CD4-positive, alpha-beta T cell (primary cell): Measurements from ENCODE around the gene ZNF521. TPM values are rescaled to one million over a fixed set of nuclear protein-coding genes. Genes with fewer than 3 reads are reported as not detected.

Experiments
- ATAC-seq: fragments of 200-7000 bp; cut with Tn5 transposase; one replicate; pipeline ENCODE4 v1.10.0; 2022; ENCODE audit warnings: mild to moderate bottlenecking; ENCODE audit not compliant: poor library complexity
- CTCF ChIA-PET: fragments of 350-600 bp; sonication (Branson Sonifier 250); formaldehyde crosslinking; loops from one replicate; lab custom pipeline; 2021; ENCODE audit warnings: antibody characterized with exemption, inconsistent platforms; lab: Charles Lee
- POLR2A ChIA-PET: fragments of 350-600 bp; sonication (Branson Sonifier 250); formaldehyde crosslinking; loops from one replicate; lab custom pipeline; 2021; ENCODE audit warnings: antibody characterized with exemption, inconsistent platforms; lab: Charles Lee
- DNase-seq, 14 experiments: peaks; one replicate each; pipeline ENCODE4 v3.0.0-alpha.2; 2013 to 2020; ENCODE audit warnings: mixed read lengths in 2 of 14
- H3K27ac ChIP-seq, 2 donors: one replicate each; pipeline versions ENCODE4 v1.5.1 to v1.7.0; 2013; ENCODE audit warnings: low read length in 2 of 2, low read depth in 1 of 2, mild to moderate bottlenecking in 1 of 2
- H3K27me3 ChIP-seq, 2 experiments: 1 replicate in 1 of 2; 2 replicates in 1 of 2; pipeline versions ENCODE4 v1.6.1 to v1.7.0; 2013; ENCODE audit warnings: low read length in 2 of 2, control low read depth in 1 of 2, mild to moderate bottlenecking in 1 of 2, moderate library complexity in 1 of 2; ENCODE audit not compliant: insufficient read depth in 2 of 2, control insufficient read depth in 1 of 2
- H3K36me3 ChIP-seq: one replicate; pipeline ENCODE4 v1.6.1; 2013; ENCODE audit warnings: low read length, control low read depth; ENCODE audit not compliant: insufficient read depth
- H3K4me1 ChIP-seq: one replicate; pipeline ENCODE4 v1.6.1; 2013; ENCODE audit warnings: low read length, control low read depth; ENCODE audit not compliant: insufficient read depth
- H3K4me3 ChIP-seq: one replicate; pipeline ENCODE4 v1.5.1; 2013; ENCODE audit warnings: mild to moderate bottlenecking, low read length, moderate library complexity
- H3K9me3 ChIP-seq, 2 experiments: 1 replicate in 1 of 2; 2 replicates in 1 of 2; pipeline versions ENCODE4 v1.6.1 to v1.7.0; 2013; ENCODE audit warnings: low read length in 2 of 2, mild to moderate bottlenecking in 2 of 2, control low read depth in 1 of 2, moderate library complexity in 1 of 2; ENCODE audit not compliant: control insufficient read depth in 1 of 2, insufficient read depth in 1 of 2
- H3K27ac Mint-ChIP-seq: one replicate; pipeline ENCODE4 v1.8.0; 2020; ENCODE audit warnings: mixed read lengths
- H3K27me3 Mint-ChIP-seq: one replicate; pipeline ENCODE4 v1.8.0; 2021; ENCODE audit warnings: mixed read lengths
- H3K36me3 Mint-ChIP-seq: one replicate; pipeline ENCODE4 v1.8.0; 2021; ENCODE audit warnings: low read depth, mixed read lengths
- H3K4me1 Mint-ChIP-seq: one replicate; pipeline ENCODE4 v1.8.0; 2021; ENCODE audit warnings: low read depth, mixed read lengths
- H3K4me3 Mint-ChIP-seq: one replicate; pipeline ENCODE4 v1.8.0; 2020; ENCODE audit warnings: mild to moderate bottlenecking, mixed read lengths
- H3K9me3 Mint-ChIP-seq: one replicate; pipeline ENCODE4 v1.8.0; 2020; ENCODE audit warnings: mixed read lengths
- CTCF ChIP-seq: fragments of 200-600 bp; IDR thresholded peaks from one replicate; pipeline ENCODE4 v1.8.0; 2022; ENCODE audit warnings: antibody characterized with exemption, mild to moderate bottlenecking
- intact Hi-C, 2 experiments: fragments of 100-400 bp; cut with DNase I in 1 of 2; cut with micrococcal nuclease in 1 of 2; formaldehyde crosslinking; loops; one replicate each; pipeline versions ENCODE4 v1.15.1 to v1.9.0; 2023 to 2025; cut with DNase I, micrococcal nuclease
- total RNA-seq, 174 experiments: library from RNA in 2 of 174; stranded (reverse) in 2 of 174; gene quantifications; one replicate each; pipeline ENCODE4 v1.2.3 and lab custom pipeline; 2021 to 2026

Gene ZNF521
- total RNA-seq, 2 experiments from 2014 or later = not detected

GRCh38 chr18:25066516-25066915, 285.4 kb downstream of the ZNF521 start:
- Histone ChIP-seq H3K27me3 (no peaks in the 10 kb centered on the region), H3K9me3 (peaks cover 0 to 3% of the 10 kb centered on the region in 2 experiments), H3K36me3 (no peaks in the 10 kb centered on the region), H3K27ac (no peak overlapping the region), H3K4me1 (no peaks in the 10 kb centered on the region), H3K4me3 (no peak overlapping the region)
- H3K27ac Mint-ChIP-seq = no peak overlapping the region
- ChIA-PET POLR2A (no interaction called here), CTCF (no interaction called here)
- intact Hi-C loops = loop anchor here in 1 of 2 experiments (10.0 kb wide), 1 partner anchor 58 kb away; no protein-coding TSS in a partner anchor
- no peaks in the 10 kb centered on the region for H3K36me3 Mint-ChIP-seq
- ATAC-seq (no peak), DNase-seq (no peak)
- no peaks in the 10 kb centered on the region for H3K4me1 Mint-ChIP-seq
- TF ChIP-seq CTCF = no peak
- H3K27me3 Mint-ChIP-seq = no peaks in the 10 kb centered on the region
- no peaks in the 10 kb centered on the region for H3K9me3 Mint-ChIP-seq
- no peak overlapping the region for H3K4me3 Mint-ChIP-seq

- H3K36me3 Mint-ChIP-seq = no peaks in the 10 kb centered on the region
- TF ChIP-seq CTCF = no peak
- H3K27me3 Mint-ChIP-seq = no peaks in the 10 kb centered on the region
- H3K9me3 ChIP-seq = peaks cover 0 to 5% of the 10 kb centered on the region in 2 experiments
- H3K36me3 ChIP-seq = no peaks in the 10 kb centered on the region
- no peaks in the 10 kb centered on the region for H3K9me3 Mint-ChIP-seq
- no peaks in the 10 kb centered on the region for H3K27me3 ChIP-seq
- DNase-seq = no peak
- H3K27ac ChIP-seq = no peak overlapping the region
- ChIA-PET CTCF (no interaction called here), POLR2A (no interaction called here)
- H3K27ac Mint-ChIP-seq = no peak overlapping the region
- no peak for ATAC-seq
- no peaks in the 10 kb centered on the region for H3K4me1 Mint-ChIP-seq
- H3K4me3 ChIP-seq = no peak overlapping the region
- no peaks in the 10 kb centered on the region for H3K4me1 ChIP-seq
- intact Hi-C loops = loop anchor here in 1 of 2 experiments (10.0 kb wide), 1 partner anchor 62 kb away; no protein-coding TSS in a partner anchor
- H3K4me3 Mint-ChIP-seq = no peak overlapping the region
These were observed 289.2 kb downstream of the ZNF521 start for GRCh38 chr18:25062720-25063119.

GRCh38 chr18:25061395-25061794, 290.6 kb downstream of the ZNF521 start:
- Mint-ChIP-seq H3K4me1 (no peaks in the 10 kb centered on the region), H3K36me3 (no peaks in the 10 kb centered on the region), H3K4me3 (no peak overlapping the region), H3K27me3 (no peaks in the 10 kb centered on the region), H3K9me3 (no peaks in the 10 kb centered on the region), H3K27ac (no peak overlapping the region)
- DNase-seq (no peak), ATAC-seq (no peak)
- Histone ChIP-seq H3K36me3 (no peaks in the 10 kb centered on the region), H3K4me1 (no peaks in the 10 kb centered on the region), H3K9me3 (peaks cover 0 to 6% of the 10 kb centered on the region in 2 experiments), H3K4me3 (no peak overlapping the region), H3K27ac (no peak overlapping the region), H3K27me3 (no peaks in the 10 kb centered on the region)
- no peak for TF ChIP-seq CTCF
- CTCF ChIA-PET = no interaction called here
- intact Hi-C loops = loop anchor here in 1 of 2 experiments (10.0 kb wide), 1 partner anchor 63 kb away; no protein-coding TSS in a partner anchor
- POLR2A ChIA-PET = no interaction called here
